ENCODE data around the gene RGL1.
"Not testable (repeated sequence)": the region's sequence is repeated elsewhere in the genome, so short reads cannot be mapped to it uniquely, and the experiment has no call there.

RGL1 gene

DNA sequence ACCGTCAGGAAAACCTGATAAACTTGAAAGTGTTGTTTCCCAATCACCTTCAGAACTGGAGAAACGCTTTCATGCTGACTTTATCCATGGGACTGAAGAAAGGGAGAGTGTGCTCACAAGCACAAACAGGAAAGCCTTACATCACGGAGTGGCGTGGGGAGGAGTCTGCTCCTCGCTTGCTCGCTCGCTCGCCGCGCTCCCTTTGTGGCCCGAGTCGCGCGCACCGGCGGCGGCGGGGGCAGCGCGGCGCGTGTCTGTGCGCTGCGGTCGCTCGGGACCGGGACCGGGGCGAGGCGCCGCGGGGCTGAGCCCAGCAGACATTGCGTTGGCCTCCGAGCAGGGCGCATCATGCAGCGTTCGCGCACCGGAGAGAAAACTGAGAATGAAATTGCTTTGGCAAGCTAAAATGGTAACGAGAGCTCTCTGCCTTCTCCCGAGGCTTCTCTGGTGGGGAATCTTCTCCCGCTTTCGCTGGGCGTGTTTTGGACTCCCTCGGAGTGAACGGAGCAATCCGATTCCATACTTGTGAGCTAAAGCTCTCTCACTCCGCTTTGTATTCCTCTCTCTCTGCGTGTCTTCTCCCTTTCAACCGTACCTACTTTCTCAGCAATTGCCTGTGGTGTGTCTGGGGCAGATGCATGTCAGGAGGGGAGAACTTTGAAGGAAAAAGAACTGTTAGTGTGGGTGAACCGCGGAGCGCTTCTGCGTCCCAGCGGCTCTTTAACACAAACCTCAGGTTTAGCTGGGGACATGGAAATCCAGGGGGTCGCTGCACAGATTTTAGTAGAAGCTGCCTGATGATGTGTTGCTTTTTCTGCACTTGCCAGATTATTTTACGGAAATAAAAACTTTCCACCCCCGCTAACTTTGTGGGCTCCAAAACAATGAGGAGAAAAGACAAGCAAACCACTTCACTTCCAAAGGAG is at the start of gene RGL1:
RGL1 (plus strand) TSS at position 205 of the 926 bp plus-strand sequence; CDS start at position 383, 178 bp downstream.
- DNase-seq (ENCODE audit: low spot score), result peak; percentile 6

DNA sequence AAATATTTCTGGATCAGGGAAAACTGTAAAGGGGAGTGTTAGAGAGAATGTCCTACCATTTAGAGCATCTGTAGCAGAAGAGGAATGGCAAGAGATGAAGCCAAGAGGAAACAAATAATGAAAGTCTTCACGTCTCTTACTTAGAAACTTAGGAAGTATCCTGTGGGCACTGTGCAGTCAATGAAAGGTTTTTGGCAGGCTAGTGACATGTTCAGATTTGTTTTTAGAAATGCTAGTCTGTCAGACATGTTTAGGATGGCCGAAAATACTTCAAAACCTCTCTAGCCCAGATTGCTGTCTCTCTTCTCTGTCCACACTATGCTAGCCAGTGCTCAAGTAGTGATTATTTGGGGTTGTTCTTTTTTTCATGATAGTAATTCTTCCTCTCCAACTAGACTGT is 48.6 kb upstream of the RGL1 start:
- no peak for DNase-seq (ENCODE audit: low spot score)

DNA sequence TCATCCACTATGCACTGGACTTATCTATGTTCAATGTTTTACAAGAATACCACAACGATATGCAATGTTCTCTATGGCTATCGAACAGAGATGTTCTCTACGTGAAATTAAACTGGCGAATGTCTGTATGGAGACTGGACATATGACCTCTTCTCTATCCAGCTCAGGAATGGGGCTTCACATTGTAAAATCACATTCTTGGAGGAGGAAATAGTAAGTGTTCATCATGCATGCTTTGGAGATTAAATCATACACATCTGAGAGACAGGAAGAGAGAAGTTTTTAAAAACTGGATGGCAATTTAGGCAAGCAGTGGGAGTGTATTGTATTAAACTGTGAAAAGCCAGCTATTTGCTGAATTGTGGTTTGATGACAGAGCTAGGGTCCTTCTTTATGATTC is 47.9 kb upstream of the RGL1 start:
- no peak for DNase-seq (ENCODE audit: low spot score)

DNA sequence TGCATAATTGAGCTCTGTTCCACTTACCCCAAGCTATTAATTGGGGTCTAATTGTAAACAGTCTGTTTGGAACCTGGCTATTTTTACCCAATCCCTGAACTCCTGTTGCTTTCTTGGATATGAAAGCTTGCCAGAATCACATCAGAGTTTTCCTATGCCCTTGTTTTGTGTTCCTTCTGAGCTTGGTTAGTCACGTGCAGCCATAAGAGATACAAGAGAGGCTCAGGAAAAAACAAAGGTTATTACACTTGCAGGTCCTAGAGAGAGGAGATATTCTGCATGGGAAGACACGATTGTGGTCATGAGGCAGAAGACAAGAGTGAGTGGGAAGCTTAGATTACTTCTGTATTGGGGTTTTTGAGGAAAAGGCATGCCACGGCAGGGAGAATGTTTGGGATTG is 46.0 kb upstream of the RGL1 start:
- no peak for DNase-seq (ENCODE audit: low spot score)

DNA sequence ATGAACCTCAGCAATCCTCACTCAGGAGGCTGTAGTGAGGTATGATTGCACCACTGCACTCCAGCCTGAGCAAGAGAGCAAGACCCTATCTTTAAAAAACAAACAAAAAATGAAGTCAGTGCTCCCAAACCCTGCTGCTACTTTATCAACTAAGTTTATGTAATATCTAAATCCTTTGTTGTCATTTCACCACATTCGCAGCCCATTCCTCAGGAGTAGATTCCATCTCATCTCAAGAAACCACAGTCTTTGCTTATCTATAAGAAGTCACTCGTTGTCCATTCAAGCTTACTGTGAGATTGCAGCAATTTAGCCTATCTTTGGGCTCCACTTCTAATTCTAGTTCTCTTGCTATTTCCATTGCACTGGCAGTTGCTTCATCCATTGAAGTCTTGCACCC is 44.3 kb upstream of the RGL1 start:
- no peak for DNase-seq (ENCODE audit: low spot score)

DNA sequence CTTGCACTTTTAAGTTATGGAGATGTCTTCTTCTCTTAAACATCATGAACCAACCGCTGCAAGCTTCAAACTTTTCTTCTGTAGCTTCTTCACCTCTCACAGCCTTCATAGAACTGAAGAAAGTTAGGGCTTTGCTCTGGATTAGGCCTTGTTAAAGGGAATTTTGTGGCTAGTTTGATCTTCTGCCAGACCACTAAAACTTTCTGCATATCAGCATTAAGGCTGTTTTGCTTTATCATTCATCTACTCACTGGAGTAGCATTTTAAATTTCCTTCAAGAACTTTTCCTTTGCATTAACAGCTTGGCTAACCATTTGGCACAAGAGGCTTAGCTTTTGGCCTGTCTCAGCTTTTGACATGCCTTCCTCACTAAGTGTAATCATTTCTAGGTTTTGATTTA is 43.0 kb upstream of the RGL1 start:
- no peak for DNase-seq (ENCODE audit: low spot score)

DNA sequence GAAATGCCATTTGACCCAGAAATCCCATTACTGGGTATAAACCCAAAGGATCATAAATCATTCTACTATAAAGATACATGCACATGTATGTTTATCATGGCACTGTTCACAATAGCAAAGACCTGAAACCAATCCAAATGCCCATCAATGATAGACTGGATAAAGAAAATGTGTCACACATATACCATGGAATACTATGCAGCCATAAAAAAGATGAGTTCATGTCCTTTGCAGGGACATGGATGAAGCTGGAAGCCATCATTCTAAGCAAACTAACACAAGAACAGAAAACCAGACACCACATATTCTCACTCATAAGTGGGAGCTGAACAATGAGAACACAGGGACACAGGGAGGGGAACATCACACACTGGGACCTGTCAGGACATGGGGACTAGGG is 42.1 kb upstream of the RGL1 start:
- DNase-seq (ENCODE audit: low spot score), result not testable (repeated sequence)

DNA sequence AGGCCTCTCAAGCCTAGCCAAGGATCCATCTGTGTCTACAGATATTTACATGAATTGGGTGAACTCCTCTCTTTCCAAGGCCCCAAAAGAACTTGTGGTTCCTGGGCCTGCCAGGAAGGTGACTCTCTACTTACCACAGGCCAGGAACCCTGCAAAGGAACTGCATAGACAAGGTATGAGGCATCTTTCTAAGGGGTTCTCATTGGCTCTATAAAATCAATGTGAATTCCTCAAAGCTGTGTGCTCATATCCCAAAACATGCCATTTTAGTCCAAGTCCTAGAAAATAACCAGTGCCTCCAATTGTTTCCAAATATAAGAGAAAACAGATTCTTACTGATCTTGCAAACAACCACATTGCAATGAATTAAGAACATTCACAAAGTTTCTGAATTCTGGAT is 39.9 kb upstream of the RGL1 start:
- no peak for DNase-seq (ENCODE audit: low spot score)

DNA sequence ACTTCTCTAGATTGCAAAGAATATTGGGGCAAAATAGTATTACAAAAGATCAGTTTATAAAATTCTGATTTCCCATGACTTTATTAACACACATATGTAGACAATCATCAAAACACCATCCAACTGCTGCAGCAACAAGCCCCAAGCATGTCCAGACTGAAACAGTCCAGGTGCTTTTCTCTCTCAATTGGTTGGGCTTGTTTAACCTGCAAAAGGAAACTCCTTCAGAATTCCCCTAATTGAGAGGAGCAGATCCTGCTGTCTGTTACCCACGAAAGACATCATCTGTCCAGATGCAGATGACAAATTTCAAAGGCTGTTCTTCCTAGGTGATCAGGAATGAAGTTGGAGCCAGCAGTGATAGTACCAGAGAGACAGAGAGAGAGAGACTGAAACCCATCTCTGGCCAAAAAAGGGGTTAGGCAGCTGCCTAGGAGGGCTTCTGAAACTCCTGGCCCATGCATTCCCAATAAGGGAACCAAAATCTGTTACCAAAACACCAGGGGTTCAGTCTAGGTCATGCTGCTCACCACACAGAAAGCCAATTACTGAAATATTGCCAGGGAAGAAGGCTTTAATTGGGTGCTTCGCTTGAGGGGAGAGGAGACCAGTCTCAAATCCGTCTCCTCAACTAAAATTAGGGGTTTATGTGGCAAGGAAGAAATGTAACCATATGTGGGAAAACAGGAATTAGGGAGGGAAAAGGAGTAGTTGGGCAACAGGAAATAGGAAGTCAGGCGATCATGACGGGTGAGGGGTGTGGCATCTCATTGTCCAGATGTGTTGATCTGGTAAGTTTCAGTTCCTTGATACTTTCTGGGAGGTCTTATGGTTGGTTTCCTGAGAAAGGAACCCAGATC is 34.7 kb upstream of the RGL1 start:
- no peak for DNase-seq (ENCODE audit: low spot score)

DNA sequence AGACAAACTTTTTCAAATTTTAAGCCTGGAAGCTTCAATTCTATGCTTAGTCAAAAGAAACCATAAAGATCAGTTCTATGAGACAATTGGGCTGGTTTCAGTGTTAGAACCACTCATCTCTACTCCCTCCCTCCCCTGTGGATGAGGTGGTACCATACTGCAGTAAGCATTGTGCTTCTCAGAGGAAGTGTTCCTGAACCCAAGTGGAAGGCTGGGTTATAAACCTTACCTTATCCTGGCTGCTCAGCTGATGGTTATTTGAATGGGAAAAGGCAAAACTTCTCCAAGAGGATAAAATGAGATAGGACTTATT is 34.1 kb upstream of the RGL1 start:
- no peak for DNase-seq (ENCODE audit: low spot score)

DNA sequence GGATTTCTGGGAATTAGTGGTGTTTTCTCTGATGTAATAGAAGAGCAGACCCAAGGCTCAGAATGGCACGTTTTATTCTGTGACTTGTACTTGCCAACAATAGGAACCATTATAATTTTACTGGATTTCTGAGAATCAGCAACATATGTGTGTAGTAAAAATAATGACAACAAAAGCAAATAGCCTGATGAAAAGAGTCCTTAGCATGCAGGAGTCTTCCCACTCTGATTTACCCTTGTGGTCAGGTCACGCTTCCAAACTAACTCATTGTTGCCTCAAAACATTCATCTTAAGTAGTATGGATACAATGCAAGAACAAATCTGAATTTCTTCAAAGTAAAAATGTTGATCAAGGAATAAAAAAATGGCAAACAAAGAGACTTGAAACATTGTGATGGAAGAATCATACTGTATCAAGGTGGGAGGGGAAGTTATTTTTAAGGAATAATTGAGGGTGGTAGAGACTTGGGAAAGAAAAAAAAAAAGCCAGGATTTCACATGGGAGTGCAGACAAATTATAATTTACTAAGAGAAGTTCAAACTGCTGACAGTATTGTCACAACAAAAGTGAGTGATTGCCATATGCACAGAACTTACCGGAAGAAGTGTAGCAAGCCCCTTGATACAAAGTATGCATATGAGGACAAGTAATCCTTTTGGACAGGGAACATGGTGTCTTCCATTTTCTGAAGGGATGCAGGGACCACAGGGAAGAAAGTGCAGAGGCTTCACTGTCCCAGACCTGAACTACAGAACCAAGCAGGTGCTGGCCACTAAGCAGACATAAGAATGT is 31.2 kb upstream of the RGL1 start:
- DNase-seq (ENCODE audit: low spot score), result no peak

DNA sequence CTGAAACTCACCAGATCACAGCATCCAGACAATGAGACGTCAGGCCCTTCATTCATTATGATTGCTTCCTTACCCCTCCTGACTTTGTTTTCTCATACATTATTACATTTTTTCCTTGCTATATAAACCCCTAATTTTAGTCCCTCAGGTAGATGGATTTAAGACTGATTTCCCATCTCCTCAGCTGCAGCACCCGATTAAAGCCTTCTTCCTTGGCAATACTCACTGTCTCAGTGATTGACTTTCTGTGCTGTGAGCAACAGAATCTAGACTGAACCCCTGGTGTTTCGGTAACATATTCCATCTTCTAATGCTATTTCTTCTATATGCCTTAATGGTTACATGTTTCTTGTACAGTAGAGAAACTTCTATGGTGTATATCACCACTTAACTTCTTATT is 30.0 kb upstream of the RGL1 start:
- no peak for DNase-seq (ENCODE audit: low spot score)

DNA sequence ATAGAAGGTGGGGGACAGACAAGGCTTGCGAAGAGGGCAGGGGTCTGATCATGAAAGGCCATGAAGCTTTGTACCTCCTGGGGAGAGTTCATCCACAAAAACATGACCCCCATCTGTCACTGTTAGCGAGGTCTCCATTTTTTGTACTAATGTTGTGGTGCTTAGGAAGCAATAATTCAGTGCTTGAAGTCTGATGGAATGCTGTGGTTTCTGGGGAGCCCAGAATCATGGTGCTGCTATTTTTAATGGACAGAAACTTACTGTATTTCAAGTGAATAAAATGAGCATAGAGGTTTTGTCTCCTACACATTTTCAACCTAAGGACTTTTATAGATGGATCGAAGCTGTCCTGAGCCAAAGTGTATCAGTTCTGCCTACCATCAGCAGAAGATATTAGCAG is 28.2 kb upstream of the RGL1 start:
- no peak for DNase-seq (ENCODE audit: low spot score)

DNA sequence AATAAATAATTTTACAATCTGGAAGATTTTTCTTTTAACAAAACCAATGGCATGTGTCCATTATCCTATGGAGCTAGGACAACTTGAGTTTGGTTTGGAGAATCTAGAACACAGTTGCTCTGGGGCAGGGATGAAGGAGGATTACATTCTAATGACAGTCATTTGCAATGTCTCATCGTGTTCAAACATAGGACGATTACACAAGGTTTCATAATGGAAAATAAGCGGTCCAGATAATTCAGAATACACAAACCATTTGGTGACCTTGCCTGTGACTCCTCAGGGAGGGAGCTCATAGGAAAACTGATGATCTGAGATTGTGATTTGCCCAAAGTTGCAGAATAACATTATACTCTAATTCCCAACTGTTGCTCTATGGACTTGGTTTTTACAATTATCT is 27.6 kb upstream of the RGL1 start:
- DNase-seq (ENCODE audit: low spot score), result no peak

DNA sequence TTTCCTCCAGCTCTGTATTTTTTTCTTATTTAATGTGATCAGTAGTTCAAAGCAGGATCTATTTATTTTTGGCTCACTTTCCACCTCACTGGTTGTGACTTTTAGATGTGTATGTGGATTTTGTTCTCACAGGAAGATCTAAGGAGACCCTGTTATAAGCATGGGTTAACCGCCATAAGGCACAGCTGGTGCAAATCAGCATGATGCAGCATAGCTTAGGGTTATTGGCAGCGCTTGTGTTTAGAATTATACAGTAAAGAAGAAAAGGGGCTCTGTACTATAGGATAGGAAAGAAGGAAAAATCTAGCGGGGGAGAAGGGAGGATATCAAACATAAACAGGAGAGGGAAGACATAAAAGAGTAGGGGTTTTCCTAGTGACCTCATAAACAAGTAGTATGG is 26.9 kb upstream of the RGL1 start:
- DNase-seq (ENCODE audit: low spot score), result no peak

DNA sequence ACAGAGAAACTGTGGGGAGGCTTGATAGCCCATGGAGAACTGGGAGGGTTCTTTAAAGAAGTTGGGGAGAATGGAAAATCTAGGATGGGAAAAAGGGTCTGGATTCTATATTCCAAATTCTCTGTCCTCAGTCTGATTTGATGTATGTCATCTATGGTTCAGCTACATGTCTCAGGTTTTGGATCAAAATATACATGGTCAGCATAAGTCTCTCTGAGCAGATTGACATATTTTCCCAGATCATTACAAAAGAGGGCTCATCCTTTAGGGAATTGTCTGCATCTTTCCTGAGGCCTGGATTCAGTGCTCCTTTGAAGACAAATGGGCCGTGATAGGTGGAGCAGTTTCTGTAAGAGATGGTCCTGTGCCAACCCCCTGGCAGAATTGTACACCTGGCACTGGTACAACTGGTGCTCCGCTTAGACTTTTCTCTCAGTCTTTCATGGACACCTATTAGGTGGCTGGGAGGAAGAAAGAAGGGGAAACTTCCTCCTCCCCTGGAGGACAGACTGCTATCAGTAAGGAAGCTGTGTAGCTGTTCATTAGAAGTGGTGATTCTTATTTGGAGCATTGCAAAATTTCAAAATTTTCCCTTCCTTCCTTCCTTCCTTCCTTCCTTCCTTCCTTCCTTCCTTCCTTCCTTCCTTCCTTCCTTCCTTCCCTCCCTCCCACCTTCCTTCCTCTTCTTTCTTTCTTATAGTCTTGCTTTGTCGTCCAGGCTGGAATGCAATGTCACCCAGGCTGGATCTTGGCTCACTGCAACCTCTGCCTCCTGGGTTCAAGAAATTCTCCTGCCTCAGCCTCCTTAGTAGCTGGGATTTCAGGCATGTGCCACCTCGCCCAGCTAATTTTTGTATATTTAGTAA is 26.1 kb upstream of the RGL1 start:
- DNase-seq (ENCODE audit: low spot score), result no peak

DNA sequence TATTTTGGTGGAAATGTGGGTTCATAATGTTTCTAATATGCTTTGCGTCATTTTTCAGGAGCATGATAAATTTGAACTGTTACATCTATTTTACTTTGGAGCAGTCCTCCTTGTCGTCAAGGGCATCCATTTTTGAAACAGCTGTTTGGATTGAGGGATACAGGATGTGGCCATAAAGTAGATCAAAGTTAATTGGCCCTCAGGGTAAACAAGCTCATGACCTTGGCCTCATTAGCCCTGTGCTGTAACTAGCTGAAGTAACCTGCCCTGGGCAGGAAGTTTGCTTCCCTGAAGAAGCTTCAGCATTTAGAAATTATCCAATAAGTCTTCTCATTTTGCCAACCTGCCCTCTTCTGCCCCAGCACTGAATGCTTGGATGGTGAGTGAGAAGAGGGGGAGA is 24.8 kb upstream of the RGL1 start:
- DNase-seq (ENCODE audit: low spot score), result no peak

DNA sequence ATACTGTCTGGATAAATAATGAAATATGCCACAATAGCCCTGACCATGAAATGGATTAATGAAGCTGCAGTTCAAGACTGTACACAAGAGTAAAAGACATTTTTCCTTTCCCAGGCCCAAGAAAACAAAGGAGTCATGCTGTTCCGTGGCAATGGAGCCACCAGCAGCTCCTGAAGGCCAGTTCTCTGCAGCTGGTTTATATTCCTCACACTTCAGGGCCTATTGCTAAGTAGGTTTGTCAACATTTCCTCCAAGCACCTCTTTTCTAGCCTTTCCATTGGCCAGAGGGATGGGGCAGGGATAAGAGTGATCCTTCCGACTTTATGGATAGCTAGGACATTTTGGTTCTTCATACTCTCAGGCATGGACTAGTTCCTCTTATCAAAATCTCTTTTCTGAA is 24.2 kb upstream of the RGL1 start:
- DNase-seq (ENCODE audit: low spot score), result no peak

DNA sequence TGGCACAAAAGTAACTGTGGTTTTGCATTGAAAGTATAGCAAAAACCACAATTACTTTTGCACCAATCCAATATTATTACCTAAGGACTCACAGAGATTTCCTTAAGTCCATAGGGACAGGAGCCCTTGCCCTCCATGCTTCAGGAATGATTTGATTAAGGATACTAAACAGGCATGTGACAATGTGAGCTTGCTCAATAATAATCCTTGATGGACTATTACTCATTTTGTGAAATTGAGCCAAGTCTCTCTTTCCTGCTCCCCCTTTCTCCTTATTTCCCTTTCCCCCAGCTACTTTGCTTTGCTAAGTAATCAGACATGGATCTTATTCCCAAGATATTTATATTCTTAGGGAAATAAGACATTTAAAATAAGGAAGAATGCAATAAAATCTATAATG is 21.6 kb upstream of the RGL1 start:
- no peak for DNase-seq (ENCODE audit: low spot score)

DNA sequence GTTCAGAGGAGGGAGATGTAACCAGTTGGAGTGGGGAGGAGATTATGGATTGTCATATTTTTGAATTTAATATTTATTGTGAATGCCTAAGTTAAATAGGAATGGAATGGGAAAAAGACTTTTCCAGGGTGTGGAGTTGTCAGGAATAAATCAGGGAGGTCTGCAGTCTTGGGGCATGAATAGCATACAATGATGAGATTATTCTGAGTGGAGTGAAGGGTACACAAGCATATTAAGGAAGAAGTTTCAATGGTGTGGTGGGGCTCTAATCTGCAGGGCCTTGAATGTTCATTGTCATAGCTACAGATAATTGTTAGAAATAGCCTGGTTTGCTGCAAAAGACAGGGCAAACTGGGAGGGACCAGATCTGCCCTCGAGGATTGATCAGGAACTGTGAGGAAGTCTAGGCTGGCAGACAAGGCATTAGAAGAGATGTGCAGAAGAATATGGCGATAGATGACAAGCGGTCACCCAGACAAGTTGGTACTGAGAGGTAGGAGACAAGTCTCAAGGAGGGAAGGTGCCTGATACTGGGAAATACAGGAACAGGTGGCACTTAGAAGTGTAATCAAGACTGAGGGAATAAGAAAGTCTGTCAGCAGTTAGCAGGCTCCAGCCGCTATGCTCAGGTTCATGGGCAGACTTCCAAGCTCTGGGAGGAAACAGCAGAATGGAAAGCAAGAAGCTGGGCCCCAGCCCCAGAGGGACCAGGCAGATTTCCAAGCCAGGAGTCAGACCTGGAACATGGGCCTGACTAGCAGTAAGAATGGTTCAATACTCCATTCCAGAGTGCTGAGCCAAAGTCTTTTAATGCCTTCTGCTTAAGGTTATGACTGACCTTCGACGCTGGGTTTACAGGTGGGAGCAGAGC is 20.9 kb upstream of the RGL1 start:
- DNase-seq (ENCODE audit: low spot score), result no peak

DNA sequence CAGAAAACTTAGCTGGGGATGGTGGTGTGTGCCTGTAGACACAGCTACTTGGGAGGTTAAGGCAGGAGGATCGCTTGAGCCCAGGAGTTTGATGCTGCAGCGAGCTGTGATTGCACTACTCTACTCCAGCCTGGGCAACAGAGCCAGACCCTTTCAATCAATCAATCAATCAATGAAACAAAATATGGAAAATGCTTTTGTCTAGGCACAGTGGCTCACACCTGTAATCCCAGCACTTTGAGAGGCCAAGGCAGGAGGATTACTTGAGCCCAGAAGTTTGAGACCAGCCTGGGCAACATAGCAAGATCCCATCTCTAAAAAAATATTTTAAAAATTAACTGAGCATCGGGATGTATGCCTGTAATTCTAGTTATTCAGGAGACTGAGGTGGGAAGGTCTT is 19.0 kb upstream of the RGL1 start:
- not testable (repeated sequence) for DNase-seq (ENCODE audit: low spot score)
